T47D (cell line): Measurements from ENCODE around the gene SLC4A1.

Experiments
- DNase-seq, 2 experiments: peaks; one replicate each; pipeline versions ENCODE4 v3.0.0 to v3.0.0-alpha.2; 2011 to 2012; ENCODE audit warnings: low read depth in 1 of 2, low spot score in 1 of 2
- JUND ChIP-seq: IDR thresholded peaks from 2 replicates; pipeline ENCODE4 v1.6.1; 2012; ENCODE audit warnings: low read depth
- in situ Hi-C: cut with HindIII; loops from 2 replicates; pipeline ENCODE4 v1.10.0; 2016; ENCODE audit warnings: low sequenced_read_pairs, low pct_unique_long_range_greater_than_20kb

The SLC4A1 gene

GRCh38 chr17:44198721-44199552, 69.0 kb downstream of the SLC4A1 start:
- in situ Hi-C loops = no loop called here

More at GRCh38 chr17:44198721-44199552, 69.0 kb downstream of the SLC4A1 start:
- peak; percentile 79 to 86 for DNase-seq
- TF ChIP-seq JUND = no peak
